Liver (tissue), 3 donors: ENCODE measurements around the gene TBX1.

Experiments used
- JUND ChIP-seq, 2 donors: IDR thresholded peaks; 2 replicates each; pipeline ENCODE4 v1.6.1; 2016; ENCODE audit warnings: antibody characterized with exemption in 2 of 2
- RAD21 ChIP-seq, 2 donors: IDR thresholded peaks; 2 replicates each; pipeline ENCODE4 v1.6.1; 2016; ENCODE audit warnings: antibody characterized with exemption in 2 of 2, mild to moderate bottlenecking in 2 of 2
- TF ChIP-seq, protein P1 (sequence below): fragments of 150-350 bp; IDR thresholded peaks from 2 replicates; pipeline ENCODE4 v1.5.1; 2017; ENCODE audit warnings: improper control_type of control experiment, low read depth, low read length; ENCODE audit not compliant: missing input control
- TF ChIP-seq, protein P2 (sequence below): IDR thresholded peaks from 2 replicates; pipeline ENCODE4 v1.6.1; 2016; ENCODE audit warnings: antibody characterized with exemption
- TF ChIP-seq, protein P3 (sequence below): IDR thresholded peaks from 2 replicates; pipeline ENCODE4 v1.6.1; 2016; ENCODE audit warnings: antibody characterized with exemption
- donor health status: healthy.
- donor health status: healthy.

DNA sequence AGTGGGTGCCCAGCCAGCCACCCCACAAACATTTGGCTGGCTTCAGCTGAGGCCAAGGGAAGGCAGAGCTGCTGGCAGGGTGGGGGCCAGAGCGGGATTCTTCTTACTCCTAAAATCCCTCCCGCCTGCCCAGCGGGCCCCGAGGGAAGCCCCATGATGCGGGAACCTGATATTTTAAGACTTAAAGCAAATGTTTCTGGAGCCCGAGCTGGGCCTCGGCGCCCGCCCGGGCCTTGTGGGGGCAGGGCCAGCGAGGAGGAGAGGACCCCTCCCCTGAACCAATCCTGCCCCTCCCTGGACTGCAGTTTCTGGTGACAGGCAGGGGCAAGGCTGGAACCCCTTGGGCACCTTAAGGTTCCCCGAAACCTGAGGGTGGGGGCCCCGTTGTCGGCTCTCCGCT is 20.0 kb upstream of the TBX1 start:
- TF ChIP-seq, protein P1, sequence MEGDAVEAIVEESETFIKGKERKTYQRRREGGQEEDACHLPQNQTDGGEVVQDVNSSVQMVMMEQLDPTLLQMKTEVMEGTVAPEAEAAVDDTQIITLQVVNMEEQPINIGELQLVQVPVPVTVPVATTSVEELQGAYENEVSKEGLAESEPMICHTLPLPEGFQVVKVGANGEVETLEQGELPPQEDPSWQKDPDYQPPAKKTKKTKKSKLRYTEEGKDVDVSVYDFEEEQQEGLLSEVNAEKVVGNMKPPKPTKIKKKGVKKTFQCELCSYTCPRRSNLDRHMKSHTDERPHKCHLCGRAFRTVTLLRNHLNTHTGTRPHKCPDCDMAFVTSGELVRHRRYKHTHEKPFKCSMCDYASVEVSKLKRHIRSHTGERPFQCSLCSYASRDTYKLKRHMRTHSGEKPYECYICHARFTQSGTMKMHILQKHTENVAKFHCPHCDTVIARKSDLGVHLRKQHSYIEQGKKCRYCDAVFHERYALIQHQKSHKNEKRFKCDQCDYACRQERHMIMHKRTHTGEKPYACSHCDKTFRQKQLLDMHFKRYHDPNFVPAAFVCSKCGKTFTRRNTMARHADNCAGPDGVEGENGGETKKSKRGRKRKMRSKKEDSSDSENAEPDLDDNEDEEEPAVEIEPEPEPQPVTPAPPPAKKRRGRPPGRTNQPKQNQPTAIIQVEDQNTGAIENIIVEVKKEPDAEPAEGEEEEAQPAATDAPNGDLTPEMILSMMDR, result no peak
- TF ChIP-seq RAD21 (IDR thresholded peaks at IDR 0.05) (no peak), JUND (IDR thresholded peaks at IDR 0.05) (no peak)
- TF ChIP-seq, protein P2, sequence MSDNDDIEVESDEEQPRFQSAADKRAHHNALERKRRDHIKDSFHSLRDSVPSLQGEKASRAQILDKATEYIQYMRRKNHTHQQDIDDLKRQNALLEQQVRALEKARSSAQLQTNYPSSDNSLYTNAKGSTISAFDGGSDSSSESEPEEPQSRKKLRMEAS, result no peak
- TF ChIP-seq, protein P3, sequence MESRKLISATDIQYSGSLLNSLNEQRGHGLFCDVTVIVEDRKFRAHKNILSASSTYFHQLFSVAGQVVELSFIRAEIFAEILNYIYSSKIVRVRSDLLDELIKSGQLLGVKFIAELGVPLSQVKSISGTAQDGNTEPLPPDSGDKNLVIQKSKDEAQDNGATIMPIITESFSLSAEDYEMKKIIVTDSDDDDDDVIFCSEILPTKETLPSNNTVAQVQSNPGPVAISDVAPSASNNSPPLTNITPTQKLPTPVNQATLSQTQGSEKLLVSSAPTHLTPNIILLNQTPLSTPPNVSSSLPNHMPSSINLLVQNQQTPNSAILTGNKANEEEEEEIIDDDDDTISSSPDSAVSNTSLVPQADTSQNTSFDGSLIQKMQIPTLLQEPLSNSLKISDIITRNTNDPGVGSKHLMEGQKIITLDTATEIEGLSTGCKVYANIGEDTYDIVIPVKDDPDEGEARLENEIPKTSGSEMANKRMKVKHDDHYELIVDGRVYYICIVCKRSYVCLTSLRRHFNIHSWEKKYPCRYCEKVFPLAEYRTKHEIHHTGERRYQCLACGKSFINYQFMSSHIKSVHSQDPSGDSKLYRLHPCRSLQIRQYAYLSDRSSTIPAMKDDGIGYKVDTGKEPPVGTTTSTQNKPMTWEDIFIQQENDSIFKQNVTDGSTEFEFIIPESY, result no peak
